Endothelial cell of umbilical vein (primary cell): ENCODE results near the gene TNFRSF4. TPM values are rescaled to one million over a fixed set of nuclear protein-coding genes. Genes with fewer than 3 reads are reported as not detected.

ENCODE experiments used
- BruUV-seq: library from RNA; stranded (reverse); fragments of 400-500 nt; replicated peaks from 2 replicates; lab custom pipeline; 2021; lab: Mats Ljungman, UMichigan
- CTCF ChIA-PET: fragments of 300-600, 350-600 bp; sonication (Branson Sonifier 250); formaldehyde crosslinking; loops from one replicate; lab custom pipeline; 2021; ENCODE audit warnings: antibody characterized with exemption, inconsistent platforms; lab: Charles Lee
- POLR2A ChIA-PET: fragments of 300-600, 350-600 bp; sonication (Branson Sonifier 250); formaldehyde crosslinking; loops from one replicate; lab custom pipeline; 2021; ENCODE audit warnings: antibody characterized with exemption, inconsistent platforms; lab: Charles Lee
- DNase-seq: peaks from one replicate; pipeline ENCODE4 v3.0.0-alpha.2; 2011; ENCODE audit warnings: low read depth, low spot score
- FAIRE-seq: peaks from 2 replicates; lab custom pipeline; 2011; peaks lifted over from hg19 to GRCh38; lab: Jason Lieb, UNC
- H2AFZ ChIP-seq: 2 replicates; pipeline ENCODE4 v1.6.0; 2012; ENCODE audit warnings: low read depth, low read length, control low read depth, inconsistent platforms
- H3K27ac ChIP-seq: 2 replicates; pipeline ENCODE4 v1.5.1; 2011; ENCODE audit warnings: low read depth, mild to moderate bottlenecking, control low read depth, low read length, moderate library complexity; ENCODE audit not compliant: insufficient read depth
- H3K27me3 ChIP-seq, 2 experiments: 2 replicates each; pipeline versions ENCODE4 v1.6.0 to v1.6.1; 2011; ENCODE audit warnings: low read length in 2 of 2, mixed read lengths in 1 of 2; ENCODE audit not compliant: control insufficient read depth in 2 of 2, insufficient read depth in 2 of 2
- H3K36me3 ChIP-seq, 2 experiments: 2 replicates in 1 of 2; 3 replicates in 1 of 2; pipeline ENCODE4 v1.5.1; 2011; ENCODE audit warnings: low read length in 2 of 2, mild to moderate bottlenecking in 1 of 2, moderate library complexity in 1 of 2; ENCODE audit not compliant: control insufficient read depth in 2 of 2, insufficient read depth in 2 of 2; ENCODE audit errors: extremely low read depth in 1 of 2
- H3K4me1 ChIP-seq: 3 replicates; pipeline ENCODE4 v1.5.1; 2011; ENCODE audit warnings: mild to moderate bottlenecking, low read length; ENCODE audit not compliant: control insufficient read depth, insufficient read depth; ENCODE audit errors: extremely low read depth
- H3K4me2 ChIP-seq: 2 replicates; pipeline ENCODE4 v1.6.1; 2011; ENCODE audit warnings: low read length, control low read depth, mixed read lengths; ENCODE audit not compliant: insufficient read depth
- H3K4me3 ChIP-seq, 3 experiments: fragments of 200-600 bp in 1 of 3; sonication (generic), shearing (Covaris generic) in 1 of 3; replicated peaks in 1 of 3; 2 replicates each; pipeline ENCODE4 v1.5.1; 2011 to 2016; ENCODE audit warnings: control low read depth in 3 of 3, low read length in 3 of 3, mild to moderate bottlenecking in 2 of 3, inconsistent platforms in 1 of 3, low read depth in 1 of 3, moderate library complexity in 1 of 3; ENCODE audit not compliant: insufficient read depth in 1 of 3
- H3K79me2 ChIP-seq: 2 replicates; pipeline ENCODE4 v1.6.0; 2012; ENCODE audit warnings: low read length, inconsistent platforms; ENCODE audit not compliant: control insufficient read depth, insufficient read depth
- H3K9ac ChIP-seq: replicated peaks from 2 replicates; pipeline ENCODE3; 2011; ENCODE audit warnings: low read length, control low read depth; ENCODE audit not compliant: insufficient read depth; ENCODE audit errors: extremely low read depth
- H3K9me1 ChIP-seq: replicated peaks from 3 replicates; pipeline ENCODE4 v1.6.0; 2011; ENCODE audit warnings: mild to moderate bottlenecking, low read length; ENCODE audit not compliant: control insufficient read depth, insufficient read depth; ENCODE audit errors: extremely low read depth
- H3K9me3 ChIP-seq: replicated peaks from 2 replicates; pipeline ENCODE4 v1.5.1; 2012; ENCODE audit warnings: low read length, inconsistent platforms; ENCODE audit not compliant: control insufficient read depth, insufficient read depth
- H4K20me1 ChIP-seq: replicated peaks from 2 replicates; pipeline ENCODE3; 2011; ENCODE audit warnings: mild to moderate bottlenecking, low read length; ENCODE audit not compliant: control insufficient read depth, insufficient read depth; ENCODE audit errors: extremely low read depth
- EZH2 ChIP-seq: IDR thresholded peaks from 2 replicates; pipeline ENCODE4 v1.6.1; 2012; ENCODE audit warnings: borderline replicate concordance, low read depth, mild to moderate bottlenecking, moderate library complexity, low read length, inconsistent platforms; ENCODE audit not compliant: severe bottlenecking
- MAX ChIP-seq: IDR thresholded peaks from 2 replicates; pipeline ENCODE4 v1.6.1; 2011; ENCODE audit not compliant: insufficient read depth, insufficient read length
- MYC ChIP-seq: IDR thresholded peaks from one replicate; pipeline ENCODE4 v1.6.1; 2011; ENCODE audit warnings: mild to moderate bottlenecking, low read depth, low read length
- dilution Hi-C: fragments of 300-500 bp; cut with MboI; formaldehyde crosslinking; loops from one replicate; pipeline ENCODE4 v1.15.0; 2019; ENCODE audit warnings: low sequenced_read_pairs; ENCODE audit not compliant: extremely low pct_ligation_motif_present
- intact Hi-C: fragments of 100-400 bp; cut with micrococcal nuclease; formaldehyde crosslinking; loops from one replicate; pipeline ENCODE4 v1.10.0; 2022
- polyA plus RNA-seq, 4 experiments: library from polyadenylated mRNA; depleted of rRNA in 3 of 4; stranded (reverse) in 3 of 4; unstranded in 1 of 4; fragments of >200 nt; gene quantifications; 2 replicates each; pipeline versions ENCODE4 v1.2.1 to v1.2.3, GENCODE V29; 2011 to 2012; ENCODE audit warnings: missing spikeins in 1 of 4
- total RNA-seq: library from RNA; stranded (reverse); gene quantifications from 2 replicates; pipeline ENCODE4 v1.2.3, GENCODE V29; 2021

TNFRSF4 gene
- total and polyA plus RNA-seq, 2 donors (not counting 3 experiments of a cell fraction or from before 2014, with no cell fraction given): 0.55 to 1.5 TPM

- H3K36me3 ChIP-seq: no peaks in the 10 kb centered on the region
- H3K4me1 ChIP-seq: no peaks in the 10 kb centered on the region
- no peaks in the 10 kb centered on the region for H3K9me1 ChIP-seq
- no peak overlapping the region for H3K4me3 ChIP-seq
- H3K9me3 ChIP-seq: no peaks in the 10 kb centered on the region
- TF ChIP-seq MAX (no peak), MYC (no peak)
- ChIA-PET CTCF (no interaction called here), POLR2A (no interaction called here)
- intact Hi-C loops: no loop called here
- no peak overlapping the region for H3K9ac ChIP-seq
- H3K4me2 ChIP-seq: no peak overlapping the region
- dilution Hi-C loops: no loop called here
- FAIRE-seq: no peak
- DNase-seq: no peak
- peaks cover 5 to 15% of the 10 kb centered on the region in 2 experiments for H3K27me3 ChIP-seq
- H3K27ac ChIP-seq: no peak overlapping the region
- H3K79me2 ChIP-seq: no peaks in the 10 kb centered on the region
- no peaks in the 10 kb centered on the region for H4K20me1 ChIP-seq
- H2AFZ ChIP-seq: no peak overlapping the region
- BruUV-seq: no TSS peak
These were observed 11.0 kb downstream of the TNFRSF4 start for GRCh38 chr1:1202831-1203560.

- Histone ChIP-seq H3K27me3 (peaks cover 1 to 6% of the 10 kb centered on the region in 2 experiments), H3K79me2 (no peaks in the 10 kb centered on the region), H3K9ac (no peak overlapping the region), H4K20me1 (no peaks in the 10 kb centered on the region), H3K4me2 (no peak overlapping the region), H3K36me3 (no peaks in the 10 kb centered on the region), H3K4me3 (peak overlapping the region in 1 of 3 experiments; percentile 26), H2AFZ (peak overlapping the region; percentile 44), H3K9me1 (no peaks in the 10 kb centered on the region), H3K4me1 (no peaks in the 10 kb centered on the region), H3K9me3 (no peaks in the 10 kb centered on the region), H3K27ac (no peak overlapping the region)
- ChIA-PET POLR2A (interaction anchor here (0.5 kb wide), 1 partner anchor 15 kb away, joined by 3 read pairs; no protein-coding TSS in a partner anchor), CTCF (no interaction called here)
- peak; percentile 10 for DNase-seq
- dilution Hi-C loops: no loop called here
- FAIRE-seq: no peak
- TF ChIP-seq EZH2 (peak; percentile 34), MYC (no peak)
- intact Hi-C loops: no loop called here
- no TSS peak for BruUV-seq
These were observed 12.8 kb downstream of the TNFRSF4 start for GRCh38 chr1:1200876-1201810.
